GM21515 (cell line): ENCODE measurements around the gene PCDH15.

Source experiments
- ATAC-seq: cut with Tn5 transposase; IDR thresholded peaks from one replicate; pipeline ENCODE4 v1.9.1; 2021; ENCODE audit not compliant: unreplicated experiment

Gene PCDH15

DNA sequence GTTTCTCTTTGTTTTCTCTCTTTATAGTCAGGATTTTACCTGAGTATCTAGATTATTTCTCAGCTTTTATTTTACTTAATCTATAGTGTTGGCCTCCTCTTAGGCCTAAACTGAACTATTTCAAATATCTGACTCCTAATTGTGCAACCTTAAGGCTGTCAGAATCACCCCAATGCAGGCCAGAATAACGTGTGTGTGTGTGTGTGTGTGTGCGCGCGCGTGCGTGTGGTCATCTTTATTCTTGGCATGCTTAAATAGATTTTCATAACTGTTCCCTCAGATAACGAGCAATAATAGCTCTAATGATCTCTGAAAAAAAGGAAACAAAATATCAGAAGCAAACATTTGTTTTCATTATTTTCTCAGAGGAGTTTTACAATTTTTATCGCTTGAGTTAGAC, 92.4 kb downstream of the PCDH15 start:
- no peak for ATAC-seq

DNA sequence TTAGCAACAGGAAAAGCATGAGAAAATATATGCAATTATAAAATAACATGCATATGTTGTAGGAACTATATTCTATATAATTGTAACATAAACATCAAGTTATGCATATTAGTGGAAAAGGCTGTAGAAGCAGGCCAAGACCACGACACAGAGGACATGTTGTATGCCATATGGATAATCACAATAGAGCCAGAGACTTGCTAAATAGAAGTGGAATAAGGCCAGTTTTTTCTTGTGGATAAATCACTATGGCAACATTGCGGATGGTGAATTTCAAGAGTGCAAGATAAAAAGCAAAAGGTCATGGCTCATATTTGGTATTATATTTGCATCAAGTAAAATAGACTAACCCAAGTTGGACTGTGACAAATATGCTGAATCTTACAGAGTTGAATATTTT, 93.0 kb downstream of the PCDH15 start:
- ATAC-seq: no peak

DNA sequence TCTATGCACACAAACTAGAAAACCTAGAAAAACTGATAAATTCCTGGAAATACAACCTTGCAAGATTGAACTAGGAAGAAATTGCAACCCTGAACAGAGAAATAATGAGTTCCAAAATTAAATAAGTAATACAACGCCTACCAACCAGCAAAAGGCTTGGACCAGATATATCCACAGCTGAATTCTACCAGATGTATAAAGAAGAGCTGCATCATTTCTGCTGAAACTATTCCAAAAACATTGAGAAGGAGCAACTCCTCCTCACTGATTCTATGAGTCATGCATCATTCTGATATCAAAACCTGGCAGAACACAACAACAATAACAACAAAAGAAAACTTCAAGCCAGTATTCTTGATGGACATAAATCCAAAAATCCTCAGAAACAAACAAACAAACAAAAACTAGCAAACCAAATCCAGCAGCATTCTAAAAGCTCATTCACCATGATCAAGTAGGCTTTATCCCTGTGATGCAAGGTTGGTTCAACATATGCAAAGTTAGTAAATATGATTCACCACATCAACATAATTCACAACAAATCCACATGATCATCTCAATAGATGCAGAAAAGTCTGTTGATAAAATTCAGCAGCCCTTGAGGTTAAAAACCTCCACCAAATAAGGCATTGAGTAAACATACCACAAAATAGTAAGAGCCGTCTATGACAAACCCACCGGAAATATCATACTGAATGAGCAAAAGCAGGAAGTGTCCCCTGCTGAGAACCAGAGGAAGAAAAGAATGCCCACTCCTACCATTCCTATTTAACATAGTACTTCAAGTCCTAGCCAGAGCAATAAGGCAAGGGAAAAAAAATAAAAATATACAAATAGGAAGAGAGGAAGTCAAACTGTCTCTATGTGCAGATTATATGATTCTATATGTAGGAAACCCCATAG, 98.2 kb downstream of the PCDH15 start:
- no peak for ATAC-seq

DNA sequence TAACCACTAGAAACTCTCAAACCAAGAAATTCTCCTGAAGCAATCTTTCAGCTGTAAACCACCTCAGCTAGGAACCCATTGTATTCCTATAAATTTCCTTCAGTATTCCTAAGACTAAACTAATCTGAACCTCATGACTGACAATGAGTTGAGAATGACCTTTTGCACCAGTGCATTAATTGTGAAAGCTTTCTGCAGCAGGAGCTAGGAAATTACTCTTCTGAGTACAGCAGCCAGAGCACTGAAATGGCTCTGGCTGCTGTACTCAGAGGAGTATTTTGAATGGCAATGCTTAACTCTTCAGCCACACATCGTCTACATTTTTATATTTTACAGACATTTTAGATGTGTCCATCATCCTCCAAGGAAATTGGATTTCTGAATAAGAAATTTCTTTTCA, 109.7 kb downstream of the PCDH15 start:
- ATAC-seq: no peak

DNA sequence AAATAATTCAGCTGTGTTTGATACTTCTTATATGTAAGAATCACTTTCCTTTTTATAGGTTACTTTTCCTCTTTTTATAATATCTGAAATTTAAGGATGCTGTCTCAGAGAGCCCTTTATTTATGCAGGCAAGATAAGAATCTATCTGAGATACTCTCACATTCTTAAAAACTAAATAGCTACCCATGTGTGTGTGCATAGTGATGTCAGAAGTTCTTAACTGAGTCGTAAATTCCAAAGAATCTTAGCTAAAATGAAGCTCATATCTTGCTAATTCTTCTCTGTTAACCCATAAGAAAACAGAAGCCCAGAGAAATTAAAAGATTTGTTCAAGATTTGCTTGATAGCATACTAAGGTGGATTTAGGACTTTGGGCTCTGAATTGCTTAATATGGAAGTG, 118.5 kb downstream of the PCDH15 start:
- no peak for ATAC-seq

DNA sequence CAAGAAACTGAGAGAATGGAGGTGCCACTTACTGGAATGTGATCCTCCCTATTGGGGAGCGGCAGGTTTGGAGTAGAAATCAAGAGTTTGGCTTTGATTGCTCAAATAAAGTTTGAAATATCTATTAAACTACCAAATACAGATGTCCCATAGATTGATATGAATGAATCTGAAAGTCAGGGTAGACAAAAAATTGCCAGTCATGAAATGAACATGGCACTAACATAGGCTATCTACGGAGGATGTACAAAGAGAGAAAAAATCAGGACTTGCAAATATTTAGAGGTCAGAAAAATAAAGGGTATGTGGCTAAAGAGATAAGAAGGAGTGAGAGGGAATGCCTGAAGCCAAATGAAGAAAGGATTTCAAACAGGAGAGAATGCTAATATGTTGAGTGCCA, 119.9 kb downstream of the PCDH15 start:
- ATAC-seq: no peak

DNA sequence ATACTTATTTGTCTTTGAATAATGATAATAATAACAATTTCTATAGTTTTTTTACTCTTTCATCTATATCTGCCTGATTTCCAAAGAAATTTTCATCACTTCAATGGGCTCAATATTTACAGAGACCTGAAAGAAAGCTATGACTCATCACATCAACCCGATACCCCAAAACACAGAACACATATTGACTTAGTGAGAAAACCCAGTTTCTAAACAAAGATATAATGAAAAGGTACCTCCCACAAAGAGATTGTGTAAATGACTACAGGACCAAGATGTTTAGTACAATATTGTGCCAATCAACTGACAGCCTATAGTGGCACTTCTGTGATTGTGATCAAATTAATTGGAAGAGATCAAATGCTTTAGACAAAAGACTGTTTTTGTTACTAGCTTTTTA, 133.9 kb downstream of the PCDH15 start:
- no peak for ATAC-seq

DNA sequence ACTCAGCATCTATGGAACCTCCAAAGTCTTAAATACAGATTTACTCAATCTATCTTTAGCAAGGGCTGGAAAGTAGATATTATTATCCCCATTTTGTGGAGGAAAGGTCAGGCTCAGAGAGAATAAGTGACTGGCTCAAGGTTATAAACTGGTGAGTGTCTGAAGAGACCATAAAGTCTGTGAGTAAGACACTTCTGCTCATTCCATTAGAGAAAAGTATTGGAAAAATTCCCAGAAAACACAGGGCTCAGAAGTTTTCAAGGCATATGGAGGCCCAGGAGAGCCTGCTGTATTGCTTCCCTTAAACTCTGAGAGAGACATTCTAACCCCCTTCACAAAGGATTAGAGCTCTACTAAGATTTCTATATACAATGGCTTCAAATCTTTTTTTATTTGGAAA, 134.8 kb downstream of the PCDH15 start:
- ATAC-seq: no peak

DNA sequence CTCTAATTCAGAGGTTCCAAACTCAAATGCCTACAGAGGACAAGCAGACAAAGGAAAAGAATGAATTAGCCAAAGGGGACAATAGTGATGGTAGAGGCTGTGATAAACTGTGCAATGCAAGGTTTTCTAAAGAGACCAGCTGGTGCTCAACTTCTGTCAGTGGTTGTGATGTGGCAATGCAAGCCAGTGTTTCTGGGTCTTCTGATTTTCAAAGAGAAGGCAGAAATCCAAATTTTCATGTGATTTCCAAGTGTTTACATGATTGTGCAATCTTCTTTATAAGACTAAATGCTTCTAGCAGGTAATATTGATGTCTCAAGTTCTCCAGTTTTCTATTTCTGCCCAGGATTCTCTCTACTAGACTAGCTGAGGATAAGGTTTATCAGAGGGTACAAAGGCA, 135.9 kb downstream of the PCDH15 start:
- no peak for ATAC-seq

DNA sequence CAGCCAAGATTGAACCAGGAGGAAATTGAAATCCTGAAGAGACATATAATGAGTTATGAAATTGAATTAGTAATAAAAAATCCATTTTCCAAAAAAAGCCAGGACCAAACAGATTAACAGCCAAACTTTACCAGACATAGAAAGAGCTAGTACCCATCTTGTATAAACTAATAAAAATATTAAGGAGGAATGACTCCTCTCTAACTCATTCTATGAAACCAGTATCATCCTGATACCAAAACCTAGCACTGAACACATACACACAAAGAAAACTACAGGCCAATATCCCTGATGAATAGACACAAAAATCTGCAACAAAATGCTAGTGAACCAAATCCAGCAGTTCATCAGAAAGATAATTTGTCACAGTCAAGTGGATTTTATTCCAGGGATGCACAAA, 140.6 kb downstream of the PCDH15 start:
- ATAC-seq: no peak

DNA sequence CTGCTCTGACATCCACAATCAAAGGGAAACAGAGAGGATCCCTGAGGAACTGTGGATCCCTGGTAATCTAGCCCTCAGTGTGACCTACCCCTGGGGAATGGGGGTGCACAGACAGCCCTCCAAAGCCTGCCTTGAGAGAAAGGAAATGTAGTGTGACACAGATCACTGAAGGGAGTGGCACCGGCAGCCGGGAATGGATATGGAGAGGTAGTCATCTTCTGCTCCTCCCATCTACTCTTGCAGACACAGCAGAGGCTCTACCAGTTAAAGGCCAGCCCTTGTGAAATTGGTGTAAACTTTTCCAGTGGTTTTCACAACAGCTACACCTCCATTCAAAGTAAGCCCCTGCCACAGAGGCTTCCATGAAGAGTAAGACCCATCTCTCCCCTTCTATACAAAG, 144.4 kb downstream of the PCDH15 start:
- no peak for ATAC-seq

DNA sequence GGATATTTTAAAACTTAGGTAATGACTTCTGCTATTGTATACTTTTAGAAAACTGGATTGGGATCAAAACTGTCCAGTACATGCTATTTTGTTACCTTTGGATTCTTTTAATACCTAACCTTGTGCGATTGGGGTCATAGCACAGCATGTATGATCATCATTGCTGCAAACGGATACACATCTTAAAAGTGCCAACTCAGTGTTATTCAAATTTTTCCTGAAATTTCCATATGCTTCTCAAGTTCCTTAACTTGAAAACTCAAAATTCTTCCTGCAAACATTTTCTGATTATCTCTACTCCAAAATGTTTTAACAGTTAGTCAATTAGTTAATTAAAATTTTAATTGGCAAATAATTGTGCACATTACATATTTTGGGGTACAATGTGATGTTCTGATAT, 147.5 kb downstream of the PCDH15 start:
- no peak for ATAC-seq

DNA sequence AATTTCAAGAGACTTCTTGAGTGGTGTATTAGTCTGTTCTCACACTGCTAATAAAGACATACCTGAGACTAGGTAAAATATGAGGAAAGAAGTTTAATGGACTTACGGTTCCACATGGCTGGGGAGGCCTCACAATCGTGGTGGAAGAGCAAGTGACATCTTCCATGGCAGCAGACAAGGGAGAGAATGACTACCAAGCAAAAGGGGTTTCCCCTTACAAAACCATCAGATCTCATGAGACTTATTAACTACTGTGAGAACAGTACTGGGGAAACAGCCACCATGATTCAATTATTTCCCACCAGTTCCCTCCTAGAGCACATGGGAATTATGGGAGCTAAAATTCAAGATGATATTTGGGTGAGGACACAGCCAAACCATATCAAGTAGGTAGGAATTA, 150.5 kb downstream of the PCDH15 start:
- ATAC-seq: no peak

DNA sequence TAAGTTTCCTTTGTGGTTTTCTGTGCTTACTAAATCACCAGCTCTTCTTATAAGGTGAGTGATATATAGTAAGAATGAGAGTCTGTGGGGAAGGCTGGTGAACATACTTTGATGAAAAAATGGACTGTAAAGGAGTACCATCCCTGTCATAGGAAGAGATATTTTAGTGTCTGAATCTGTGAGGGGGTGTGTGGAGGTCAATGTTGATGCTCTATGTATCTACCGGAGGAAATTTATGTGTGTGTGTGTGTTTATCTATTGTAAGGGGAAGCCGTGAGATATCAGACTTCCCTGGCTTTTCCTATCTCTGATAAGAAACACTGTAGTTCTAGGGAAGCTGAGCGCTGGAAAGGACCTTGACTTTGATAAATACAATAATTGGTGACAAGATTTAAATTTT, 179.0 kb downstream of the PCDH15 start:
- ATAC-seq: no peak

DNA sequence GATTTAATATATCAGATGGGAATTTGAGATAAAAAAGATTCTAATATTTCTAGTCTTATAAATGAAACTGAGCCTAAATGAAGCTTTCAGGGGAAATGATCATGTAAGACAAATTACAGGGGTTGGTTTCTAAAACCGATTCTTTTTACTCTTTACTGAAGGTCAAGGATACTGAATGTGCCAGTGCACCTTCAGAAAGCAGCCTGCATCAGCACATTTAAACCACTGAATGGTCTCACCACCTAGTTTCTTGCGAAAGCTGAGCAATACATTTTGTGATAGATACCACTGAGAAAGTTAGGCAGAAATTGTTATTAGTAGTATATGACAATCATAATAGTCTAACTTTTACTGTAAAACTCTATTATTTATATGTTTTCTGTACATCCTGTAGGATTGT, 180.7 kb downstream of the PCDH15 start:
- ATAC-seq: no peak

DNA sequence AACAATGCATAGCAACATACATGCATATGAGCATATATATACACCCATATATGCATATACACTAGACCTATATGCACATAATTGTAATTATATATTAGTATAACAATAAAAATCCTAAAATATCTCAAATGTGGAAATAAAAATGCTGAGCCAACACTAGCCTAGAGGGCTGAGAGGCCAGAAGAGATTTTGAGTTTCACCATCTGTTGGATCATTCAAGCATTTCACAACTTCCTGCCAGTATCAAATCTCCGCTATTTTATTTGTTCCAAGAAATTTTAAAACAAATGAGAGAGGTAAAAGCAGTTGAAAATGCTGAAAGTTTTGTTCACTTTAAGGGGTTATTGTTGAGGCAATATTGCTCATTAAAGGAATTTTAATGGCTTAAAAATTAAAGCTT, 187.0 kb downstream of the PCDH15 start:
- ATAC-seq: no peak

DNA sequence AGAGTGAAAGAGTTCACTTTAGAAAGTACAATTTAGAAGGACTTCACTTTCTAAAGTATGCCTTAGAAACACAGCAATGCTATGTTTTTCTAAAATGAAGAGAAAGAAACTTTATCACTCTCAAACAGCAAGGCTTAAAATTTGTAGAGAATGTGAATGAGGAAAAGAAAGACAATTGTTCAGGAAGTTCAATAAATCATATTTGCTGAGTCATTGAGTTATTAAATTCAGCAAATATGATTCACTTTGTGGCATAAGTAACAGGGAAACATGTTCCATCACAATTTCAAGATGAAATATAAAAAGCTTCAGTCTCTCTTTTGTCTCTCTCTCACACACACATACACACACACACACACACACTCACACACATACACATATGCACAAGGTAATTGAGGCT, 187.9 kb downstream of the PCDH15 start:
- no peak for ATAC-seq

DNA sequence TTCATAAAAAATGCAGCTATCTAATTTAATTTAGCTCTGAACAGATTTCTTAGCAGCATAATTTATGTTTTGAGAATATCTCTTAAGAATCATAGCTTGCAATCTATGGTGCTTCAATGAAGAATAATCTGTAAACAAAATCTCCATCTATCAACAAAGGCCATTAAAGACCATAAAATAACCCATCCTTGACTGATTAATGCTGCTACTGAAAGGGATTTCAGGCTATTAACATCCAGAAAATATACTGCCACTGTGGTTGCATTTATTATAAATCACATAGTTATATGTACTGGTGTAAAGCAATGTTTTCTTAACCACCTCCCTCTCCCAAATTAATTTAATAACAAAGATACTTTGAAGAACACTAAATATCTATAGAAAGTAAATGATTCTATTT, 191.6 kb downstream of the PCDH15 start:
- no peak for ATAC-seq

DNA sequence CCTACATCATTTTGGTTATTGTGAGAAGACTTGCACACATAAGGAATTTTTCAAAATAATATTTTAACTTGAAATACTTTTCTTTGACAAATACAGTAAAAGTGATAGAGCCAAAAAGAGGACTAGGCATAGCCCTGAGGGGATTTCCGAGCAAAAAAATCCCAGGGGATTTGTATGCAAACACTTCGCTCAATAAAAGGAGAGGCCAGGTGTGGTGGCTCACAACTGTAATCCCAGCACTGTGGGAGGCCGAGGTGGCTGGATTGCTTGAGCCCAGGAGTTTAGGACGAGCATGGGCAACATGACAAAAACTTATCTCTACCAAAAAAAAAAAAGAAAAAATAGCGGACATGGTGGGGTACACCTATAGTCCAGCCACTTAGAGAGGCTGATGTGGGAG, 193.0 kb downstream of the PCDH15 start:
- no peak for ATAC-seq

DNA sequence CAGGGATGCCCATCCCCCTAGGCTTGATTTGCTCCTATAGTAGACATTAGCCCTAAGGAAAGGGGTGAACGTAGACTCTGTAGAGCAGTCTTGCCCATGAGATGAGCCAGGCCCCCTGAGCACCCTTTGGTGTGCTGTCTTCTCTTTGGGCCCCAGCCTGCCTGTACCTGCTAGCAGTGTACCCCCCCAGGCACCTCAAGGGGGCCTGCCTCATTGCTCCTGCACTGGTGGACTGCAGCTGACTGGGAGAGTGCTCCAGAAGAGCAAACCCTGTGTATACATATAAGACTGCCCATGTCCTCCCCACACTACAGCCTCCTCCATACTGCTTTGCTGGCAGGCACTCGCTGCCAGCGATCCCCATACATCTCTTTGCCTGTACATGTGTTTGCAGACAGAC, 206.7 kb downstream of the PCDH15 start:
- ATAC-seq: no peak

DNA sequence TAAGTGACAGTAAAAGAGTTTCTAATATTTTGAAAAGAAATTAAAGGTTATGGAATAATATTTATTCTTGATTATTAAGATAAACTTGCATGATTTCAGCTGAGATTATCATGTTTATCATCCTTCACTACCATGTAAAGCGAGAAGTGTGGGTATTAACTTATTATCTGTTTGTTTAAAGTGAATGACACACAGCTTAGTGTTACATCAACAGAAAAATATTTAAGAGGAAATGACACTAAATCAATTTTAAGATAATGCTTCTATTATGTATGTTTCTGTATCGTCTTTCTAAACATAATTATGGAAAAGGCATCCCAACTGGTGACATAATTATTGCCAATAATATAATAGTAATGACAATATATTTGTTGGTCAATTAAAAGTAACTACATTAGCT, 213.1 kb downstream of the PCDH15 start:
- ATAC-seq: no peak

DNA sequence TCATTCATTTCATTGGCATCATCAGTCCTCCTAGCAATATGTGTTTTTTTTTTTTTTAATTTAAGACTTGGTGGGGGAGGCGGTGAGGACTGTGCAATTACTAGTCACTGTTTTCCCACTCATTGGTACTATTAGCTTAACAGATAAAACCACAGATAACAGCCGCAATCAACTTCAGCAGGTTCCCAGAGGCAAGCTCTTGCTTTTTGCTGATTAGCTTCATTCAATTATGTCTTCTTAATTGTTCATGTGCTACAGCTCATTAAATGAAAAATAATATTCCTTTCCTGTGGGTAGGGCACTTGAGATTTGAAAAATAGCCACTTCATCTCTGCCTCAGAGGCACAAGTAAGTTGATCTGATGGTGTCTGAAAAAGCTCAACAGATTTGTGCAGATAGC, 215.5 kb downstream of the PCDH15 start:
- no peak for ATAC-seq

DNA sequence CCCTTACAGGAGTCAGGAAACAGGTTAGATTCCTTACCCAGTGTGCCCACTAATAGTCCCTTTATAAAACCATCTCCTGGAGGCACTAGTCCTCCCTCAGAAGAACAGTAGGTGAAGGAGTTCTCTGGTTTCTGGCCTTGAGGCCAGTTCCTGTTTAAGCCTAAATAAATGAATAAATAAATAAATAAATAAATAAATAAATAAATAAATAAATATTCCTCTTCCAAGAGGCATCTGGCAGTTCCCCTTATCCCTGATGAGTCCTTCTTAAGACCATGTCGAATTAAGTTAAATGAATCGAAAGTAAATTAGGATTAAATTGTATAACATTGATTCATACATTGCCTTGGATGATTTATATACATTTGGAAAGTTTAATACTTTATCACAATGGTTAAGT, 223.3 kb downstream of the PCDH15 start:
- ATAC-seq: no peak
